HG02763 (cell line): Measurements from ENCODE around the gene CDH6.

Experiments
- ATAC-seq: cut with Tn5 transposase; IDR thresholded peaks from one replicate; pipeline ENCODE4 v1.9.1; 2021; ENCODE audit warnings: mild to moderate bottlenecking, moderate library complexity; ENCODE audit not compliant: unreplicated experiment

The CDH6 gene

DNA sequence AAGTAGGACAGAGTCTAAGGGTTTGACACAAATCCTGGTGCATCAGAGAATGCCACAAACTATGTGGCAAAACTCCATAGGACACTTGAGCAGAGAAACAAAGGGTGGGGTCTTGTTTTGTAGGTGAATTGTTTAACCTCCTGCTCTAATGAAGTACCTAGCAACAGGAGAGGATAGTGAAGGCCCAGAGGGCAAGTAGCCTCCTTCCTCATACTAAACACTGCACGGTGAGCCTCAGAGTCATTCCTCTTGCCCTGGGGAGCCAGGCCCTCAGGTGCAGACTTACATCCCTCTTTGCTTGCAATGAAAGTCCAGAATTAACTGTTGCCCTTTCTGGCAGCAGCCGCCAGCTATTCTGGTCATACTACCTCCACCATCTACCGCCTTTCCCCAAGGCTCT is 172.3 kb downstream of the CDH6 start:
- ATAC-seq: no peak

DNA sequence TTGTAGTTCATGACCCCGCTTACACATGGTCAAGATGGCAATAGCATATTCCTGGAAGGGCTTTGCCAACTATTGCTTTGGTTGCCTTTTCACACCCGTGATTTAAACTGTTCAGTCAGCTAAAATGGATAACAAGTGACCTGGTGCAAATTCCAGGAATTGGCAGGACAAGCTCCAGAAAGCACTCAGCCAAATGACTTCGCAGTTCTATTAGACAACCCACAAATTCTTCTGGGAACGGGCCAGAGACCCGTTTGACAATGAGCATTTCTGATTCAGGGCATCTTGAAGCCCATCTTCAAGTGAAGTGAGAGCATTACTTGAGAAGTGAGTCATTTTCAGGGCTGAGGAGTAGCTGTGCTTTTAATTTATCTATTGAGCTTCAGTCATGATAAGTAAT is 173.5 kb downstream of the CDH6 start:
- ATAC-seq: no peak

DNA sequence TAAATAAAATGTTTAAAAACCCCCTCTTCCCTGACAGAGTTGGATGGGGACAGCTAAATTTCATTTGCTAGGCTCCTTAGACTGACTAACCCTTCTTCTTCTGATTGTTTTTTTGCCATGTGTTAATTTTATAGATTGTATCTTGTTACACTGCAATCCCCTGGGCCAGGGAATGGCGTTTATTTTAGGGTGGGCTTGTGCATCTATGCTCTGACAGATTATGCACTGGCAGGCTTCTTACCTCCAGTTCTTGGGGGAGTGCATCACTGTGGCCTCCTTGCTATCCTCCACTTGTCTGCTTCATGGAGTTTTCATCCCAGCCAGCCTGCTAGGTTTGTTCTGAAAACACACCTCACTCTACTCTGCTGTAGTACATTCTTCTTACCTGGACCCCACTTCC is 178.6 kb downstream of the CDH6 start:
- no peak for ATAC-seq

DNA sequence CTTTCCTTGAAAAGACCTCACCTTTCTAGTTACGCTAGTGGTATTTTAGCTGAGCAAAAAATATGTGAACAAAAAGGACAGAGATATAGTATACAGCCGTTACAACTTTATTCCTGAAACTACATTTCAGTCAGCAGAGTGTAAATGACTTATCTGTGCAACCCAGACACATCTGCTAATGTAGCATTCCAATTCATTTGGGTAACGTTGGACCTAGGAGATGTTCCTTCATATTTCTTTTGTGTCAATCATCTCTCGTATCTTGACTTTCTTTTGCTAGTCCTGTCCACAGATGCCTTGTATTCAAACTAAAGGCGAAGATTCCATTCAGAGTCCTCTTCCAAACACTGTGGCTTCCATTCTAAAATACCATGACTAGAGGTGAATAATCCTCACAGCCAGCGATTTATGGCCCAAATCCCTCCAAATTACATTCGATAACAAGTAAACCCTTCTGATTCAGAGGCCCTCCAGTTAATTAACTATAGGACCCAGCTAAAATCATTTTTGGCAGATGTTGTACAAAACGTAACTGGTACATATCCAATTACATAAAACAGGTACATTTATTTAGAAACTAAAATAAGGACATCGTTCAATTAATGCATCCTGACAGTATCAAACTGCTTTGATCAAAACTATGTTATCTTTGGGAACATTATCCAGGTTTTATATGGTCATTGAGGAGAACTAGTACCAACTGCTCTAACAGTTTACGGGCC is 182.7 kb downstream of the CDH6 start:
- no peak for ATAC-seq

DNA sequence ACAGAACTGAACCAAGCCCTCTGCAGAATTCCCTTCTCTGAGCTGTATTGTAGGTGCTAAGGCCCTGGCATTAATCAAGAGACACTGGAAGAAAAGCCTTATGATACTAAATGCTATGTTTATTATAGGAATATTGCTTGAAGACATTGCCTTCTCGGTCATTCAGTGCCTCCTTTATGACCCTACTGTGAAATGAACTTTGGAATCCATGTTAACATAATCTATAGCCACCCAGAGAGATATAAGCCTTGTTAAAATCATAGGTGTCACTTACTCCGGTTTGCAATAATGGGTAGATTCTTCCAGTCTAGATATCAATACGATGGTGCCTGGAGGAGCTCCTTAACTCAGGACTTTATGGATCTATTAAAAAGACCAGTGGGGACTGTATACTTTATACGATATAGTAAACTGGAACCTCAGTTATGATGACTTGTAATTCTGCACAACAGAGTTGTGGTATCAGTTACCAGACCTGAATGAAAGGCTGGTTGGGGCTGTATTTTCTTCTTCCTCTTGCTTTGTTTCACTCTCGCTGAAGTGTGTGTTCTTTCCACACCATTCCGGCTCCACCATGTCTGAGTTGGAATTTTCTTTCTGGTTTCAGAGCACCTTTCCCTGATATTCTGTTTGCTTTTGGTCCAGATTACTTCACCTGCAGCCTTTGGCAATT is 183.9 kb downstream of the CDH6 start:
- no peak for ATAC-seq

DNA sequence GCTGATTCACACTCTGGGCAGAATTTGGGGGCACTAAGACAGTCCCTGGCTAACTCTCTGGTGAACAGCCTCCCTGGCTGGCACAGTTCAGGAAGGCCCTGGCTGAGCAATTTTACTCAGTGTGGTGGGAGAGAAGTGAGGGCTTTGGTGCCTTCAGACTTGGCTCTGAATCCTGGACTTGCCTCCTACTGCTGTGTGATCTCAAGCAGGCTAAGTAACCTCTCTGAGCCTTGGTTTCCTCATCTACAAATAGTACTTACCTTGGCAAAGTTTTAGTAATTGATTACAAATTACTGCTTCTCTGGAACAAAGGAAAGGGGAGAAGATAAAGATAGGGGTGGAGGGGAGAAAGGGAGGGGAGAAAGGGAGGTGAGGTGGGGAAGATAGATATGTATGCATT is 184.7 kb downstream of the CDH6 start:
- ATAC-seq: no peak
